HCT116 (cell line): ENCODE data around the gene RASL10A. TPM values are rescaled to one million over a fixed set of nuclear protein-coding genes. Genes with fewer than 3 reads are reported as not detected.
A peak's percentile ranks its signal among the peaks of the same experiment; 100 is the strongest.

ENCODE experiments used
- ATAC-seq: fragments of 200-7000 bp; cut with Tn5 transposase; 2 replicates; pipeline ENCODE4 v1.9.1; 2020; ENCODE audit warnings: mild to moderate bottlenecking, moderate library complexity
- BruUV-seq: library from RNA; stranded (reverse); fragments of 400-500 nt; replicated peaks from 2 replicates; lab custom pipeline; 2021; lab: Mats Ljungman, UMichigan
- CTCF ChIA-PET: fragments of 300-600 bp; sonication (Branson Sonifier 250); formaldehyde crosslinking; loops from one replicate; lab custom pipeline; 2021; ENCODE audit warnings: antibody characterized with exemption; lab: Charles Lee
- POLR2A ChIA-PET: fragments of 300-600, 350-600 bp; sonication (Branson Sonifier 250); formaldehyde crosslinking; loops from one replicate; lab custom pipeline; 2021; ENCODE audit warnings: antibody characterized with exemption; lab: Charles Lee
- RAD21 ChIA-PET, 2 experiments: fragments of 300-600 bp; sonication (Branson Sonifier 250); formaldehyde crosslinking; loops; one replicate each; lab custom pipeline; 2023; ENCODE audit warnings: low total read pairs in 2 of 2; ENCODE audit not compliant: uncharacterized antibody in 2 of 2, unreplicated experiment in 2 of 2, low non-redundant PET in 1 of 2; lab: Charles Lee
- DNase-seq: peaks from one replicate; pipeline ENCODE4 v3.0.0-alpha.2; 2010; ENCODE audit warnings: low read depth, low spot score
- H2AFZ ChIP-seq: fragments of 200-600 bp; shearing (Covaris generic), sonication (generic); 2 replicates; pipeline ENCODE4 v1.6.1; 2017; ENCODE audit warnings: low read depth, mixed run types, mixed read lengths, antibody characterized with exemption, low read length; ENCODE audit not compliant: poor library complexity, severe bottlenecking
- H3K27ac ChIP-seq: 2 replicates; pipeline ENCODE4 v1.5.1; 2012; ENCODE audit warnings: low read depth, low read length
- H3K27me3 ChIP-seq: fragments of 200-600 bp; sonication (generic); 2 replicates; pipeline ENCODE4 v1.6.1; 2016; ENCODE audit warnings: mixed run types, low read length, mixed read lengths; ENCODE audit not compliant: insufficient read depth
- H3K36me3 ChIP-seq, 2 experiments: fragments of 200-500 bp in 1 of 2; fragments of 200-600 bp in 1 of 2; sonication (Bioruptor generic) in 1 of 2; sonication (generic) in 1 of 2; 2 replicates each; pipeline versions ENCODE4 v1.5.1 to v1.6.1; 2014 to 2016; ENCODE audit warnings: low read length in 2 of 2, inconsistent platforms in 1 of 2, mixed read lengths in 1 of 2, mixed run types in 1 of 2; ENCODE audit not compliant: insufficient read depth in 2 of 2, control insufficient read depth in 1 of 2
- H3K4me1 ChIP-seq, 2 experiments: fragments of 200-600 bp in 1 of 2; sonication (generic) in 1 of 2; 2 replicates each; pipeline versions ENCODE4 v1.5.1 to v1.6.1; 2012 to 2017; ENCODE audit warnings: low read length in 2 of 2, inconsistent platforms in 1 of 2, mild to moderate bottlenecking in 1 of 2, mixed read lengths in 1 of 2, mixed run types in 1 of 2, moderate library complexity in 1 of 2; ENCODE audit not compliant: insufficient read depth in 2 of 2, control insufficient read depth in 1 of 2
- H3K4me2 ChIP-seq: fragments of 200-600 bp; sonication (generic); 2 replicates; pipeline ENCODE4 v1.6.1; 2017; ENCODE audit warnings: mixed run types, low read length, mixed read lengths
- H3K4me3 ChIP-seq, 2 experiments: fragments of 200-600 bp in 1 of 2; sonication (generic) in 1 of 2; replicated peaks in 1 of 2; 2 replicates each; pipeline ENCODE4 v1.5.1; 2011 to 2016; ENCODE audit warnings: low read length in 2 of 2, control low read depth in 1 of 2, low read depth in 1 of 2, mild to moderate bottlenecking in 1 of 2, mixed read lengths in 1 of 2, mixed run types in 1 of 2
- H3K79me2 ChIP-seq: fragments of 200-600 bp; sonication (generic); 2 replicates; pipeline ENCODE4 v1.6.1; 2017; ENCODE audit warnings: mild to moderate bottlenecking, mixed run types, low read length, moderate library complexity, mixed read lengths; ENCODE audit not compliant: insufficient read depth
- H3K9ac ChIP-seq: fragments of 200-600 bp; sonication (generic); 2 replicates; pipeline ENCODE4 v1.6.1; 2016; ENCODE audit warnings: low read length, mixed read lengths
- H3K9me2 ChIP-seq: fragments of 200-600 bp; sonication (generic), shearing (Covaris generic); 2 replicates; pipeline ENCODE4 v1.6.1; 2017; ENCODE audit warnings: mixed run types, mild to moderate bottlenecking, moderate library complexity; ENCODE audit not compliant: insufficient read depth
- H3K9me3 ChIP-seq, 2 experiments: fragments of 200-500 bp in 1 of 2; fragments of 200-600 bp in 1 of 2; sonication (Bioruptor generic) in 1 of 2; sonication (generic) in 1 of 2; 2 replicates each; pipeline ENCODE4 v1.6.1; 2014 to 2017; ENCODE audit warnings: low read length in 2 of 2, mixed read lengths in 2 of 2, inconsistent platforms in 1 of 2, low read depth in 1 of 2, mild to moderate bottlenecking in 1 of 2, mixed run types in 1 of 2, moderate library complexity in 1 of 2; ENCODE audit not compliant: control insufficient read depth in 1 of 2, insufficient read depth in 1 of 2
- H4K20me1 ChIP-seq: fragments of 200-600 bp; sonication (generic), shearing (Covaris generic); 2 replicates; pipeline ENCODE4 v1.6.1; 2017; ENCODE audit warnings: mixed run types, mild to moderate bottlenecking, moderate library complexity; ENCODE audit not compliant: insufficient read depth
- CBX3 ChIP-seq: IDR thresholded peaks from 2 replicates; pipeline ENCODE4 v1.6.1; 2012; ENCODE audit warnings: low read depth
- CTCF ChIP-seq, 3 experiments: fragments of 200-600 bp in 1 of 3; sonication (generic) in 1 of 3; IDR thresholded peaks in 2 of 3; conservative IDR thresholded peaks in 1 of 3; 2 replicates each; pipeline ENCODE4 v1.5.1; 2012 to 2017; ENCODE audit warnings: low read depth in 2 of 3, low read length in 2 of 3, antibody characterized with exemption in 1 of 3, borderline replicate concordance in 1 of 3, control low read depth in 1 of 3, mild to moderate bottlenecking in 1 of 3, mixed read lengths in 1 of 3, mixed run types in 1 of 3, moderate library complexity in 1 of 3; ENCODE audit not compliant: insufficient read depth in 1 of 3
- MAX ChIP-seq: IDR thresholded peaks from 2 replicates; pipeline ENCODE4 v1.6.1; 2012
- POLR2AphosphoS5 ChIP-seq: IDR thresholded peaks from 2 replicates; pipeline ENCODE4 v1.6.1; 2011; ENCODE audit warnings: mild to moderate bottlenecking, low read depth, low read length, moderate library complexity
- RAD21 ChIP-seq: IDR thresholded peaks from 2 replicates; pipeline ENCODE4 v1.6.1; 2012; ENCODE audit warnings: low read depth, mild to moderate bottlenecking
- SIN3A ChIP-seq: IDR thresholded peaks from 2 replicates; pipeline ENCODE4 v1.6.1; 2012; ENCODE audit warnings: low read depth
- SP1 ChIP-seq: IDR thresholded peaks from 2 replicates; pipeline ENCODE4 v1.6.1; 2012; ENCODE audit warnings: low read depth
- TCF7L2 ChIP-seq: IDR thresholded peaks from 2 replicates; pipeline ENCODE4 v1.7.0; 2011; ENCODE audit warnings: borderline replicate concordance, inconsistent platforms; ENCODE audit not compliant: insufficient read depth, insufficient read length; ENCODE audit errors: extremely low read depth
- YY1 ChIP-seq: IDR thresholded peaks from 2 replicates; pipeline ENCODE4 v1.6.1; 2011; ENCODE audit warnings: low read length, low read depth, moderate library complexity, mild to moderate bottlenecking; ENCODE audit not compliant: insufficient replicate concordance; ENCODE audit errors: extremely low read depth
- intact Hi-C: fragments of 100-400 bp; cut with micrococcal nuclease; formaldehyde crosslinking; loops from 2 replicates; pipeline ENCODE4 v1.10.0; 2022
- total RNA-seq: library from RNA; stranded (reverse); gene quantifications from one replicate; pipeline ENCODE4 v1.2.1, GENCODE V29; 2021; ENCODE audit not compliant: unreplicated experiment

Gene RASL10A
- total RNA-seq, 1 experiment from 2014 or later = 0.96 TPM

- H3K9me3 ChIP-seq = no peaks in the 10 kb centered on the region
- peaks cover 2% of the 10 kb centered on the region; the same call in 1 of the 2 replicates for H4K20me1 ChIP-seq
- peak within 1 kb of the TSS; percentile 74 to 84 for H3K4me3 ChIP-seq
- peak within 1 kb of the TSS; percentile 73 for H3K9ac ChIP-seq
- RAD21 ChIA-PET = interaction anchor here in 1 of 2 experiments (0.7 kb wide), 1 partner anchor 43 kb away, joined by 3 read pairs; no protein-coding TSS in a partner anchor
- ATAC-seq = peak; percentile 72
- TF ChIP-seq TCF7L2 = peak; percentile 71
- peak; percentile 58 for TF ChIP-seq SP1
- TF ChIP-seq MAX = peak; percentile 65
- TF ChIP-seq CBX3 = no peak
- peak; percentile 80 for TF ChIP-seq YY1
- TF ChIP-seq POLR2AphosphoS5 = peak; percentile 40
- no peak for TF ChIP-seq SIN3A
- peak in 2 of 3 experiments; percentile 38 to 50; a peak in 3 of 6 replicates for TF ChIP-seq CTCF (IDR thresholded peaks at IDR 0.05 in 2 of 3, conservative IDR thresholded peaks at IDR 0.05 in 1 of 3; ENCODE audit: borderline replicate concordance in 1 of 3, insufficient read depth in 1 of 3, low read depth in 2 of 3, low read length in 2 of 3)
- TF ChIP-seq RAD21 = peak; percentile 59
- POLR2A ChIA-PET = no interaction called here
- no peaks in the 10 kb centered on the region for H3K36me3 ChIP-seq
- peak within 1 kb of the TSS; percentile 96 for H3K4me2 ChIP-seq
- intact Hi-C loops = loop anchor here (1.0 kb wide), 1 partner anchor 53 kb away; no protein-coding TSS in a partner anchor
- peaks cover 7% of the 10 kb centered on the region; the same call in 1 of the 2 replicates for H3K79me2 ChIP-seq
- peak; percentile 51 for DNase-seq
- H3K27me3 ChIP-seq = no peaks in the 10 kb centered on the region
- BruUV-seq = no TSS peak
- H2AFZ ChIP-seq = peak within 1 kb of the TSS; percentile 68
- H3K27ac ChIP-seq = peak within 1 kb of the TSS; percentile 81
- H3K9me2 ChIP-seq = no peaks in the 10 kb centered on the region
- peaks cover 48 to 63% of the 10 kb centered on the region in 2 experiments for H3K4me1 ChIP-seq
- CTCF ChIA-PET = interaction anchor here (1.1 kb wide), 2 partner anchors 13 to 14 kb away, joined by 3 read pairs; no protein-coding TSS in a partner anchor
These were observed 9.2 kb downstream of the RASL10A start, which contains the start of gene GAS2L1 for GRCh38 chr22:29306175-29306834. TSS of gene GAS2L1 (plus strand) at chr22:29306650. CDS start at chr22:29308106, 1,456 bp downstream.
